Mesendoderm (in vitro differentiated cells): Measurements from ENCODE around the gene CRBN.

ENCODE experiments used
- DNase-seq: peaks from one replicate; pipeline ENCODE4 v3.0.0; 2013
- H2AK5ac ChIP-seq: 2 replicates; pipeline ENCODE4 v1.6.1; 2013; ENCODE audit warnings: low read length, inconsistent platforms
- H2BK120ac ChIP-seq: 2 replicates; pipeline ENCODE4 v1.6.1; 2013; ENCODE audit warnings: low read depth, mild to moderate bottlenecking, low read length, moderate library complexity, mixed read lengths
- H2BK15ac ChIP-seq: replicated peaks from 2 replicates; pipeline ENCODE4 v1.6.1; 2013; ENCODE audit warnings: low read depth, mild to moderate bottlenecking, moderate library complexity
- H2BK5ac ChIP-seq: 2 replicates; pipeline ENCODE4 v1.6.1; 2013; ENCODE audit warnings: low read length, inconsistent platforms
- H3K18ac ChIP-seq: 2 replicates; pipeline ENCODE4 v1.6.1; 2013; ENCODE audit warnings: mild to moderate bottlenecking, low read length, mixed read lengths
- H3K23ac ChIP-seq: one replicate; pipeline ENCODE4 v1.6.1; 2013; ENCODE audit warnings: low read length
- H3K27ac ChIP-seq: 2 replicates; pipeline ENCODE4 v1.5.1; 2013; ENCODE audit warnings: low read depth, mild to moderate bottlenecking, inconsistent platforms, low read length, moderate library complexity
- H3K27me3 ChIP-seq: 2 replicates; pipeline ENCODE4 v1.6.1; 2013; ENCODE audit warnings: low read length, control low read depth, mild to moderate bottlenecking, inconsistent platforms; ENCODE audit not compliant: insufficient read depth, poor library complexity
- H3K36me3 ChIP-seq: 2 replicates; pipeline ENCODE4 v1.6.1; 2013; ENCODE audit warnings: low read length, inconsistent platforms; ENCODE audit not compliant: control insufficient read depth, insufficient read depth
- H3K4ac ChIP-seq: one replicate; pipeline ENCODE4 v1.6.1; 2013; ENCODE audit warnings: low read depth, mild to moderate bottlenecking, low read length, moderate library complexity
- H3K4me1 ChIP-seq: 2 replicates; pipeline ENCODE4 v1.6.1; 2013; ENCODE audit warnings: low read depth, low read length, inconsistent platforms; ENCODE audit not compliant: control insufficient read depth
- H3K4me2 ChIP-seq: 2 replicates; pipeline ENCODE4 v1.6.1; 2013; ENCODE audit warnings: low read length
- H3K4me3 ChIP-seq: 2 replicates; pipeline ENCODE4 v1.5.1; 2013; ENCODE audit warnings: mild to moderate bottlenecking, low read length
- H3K56ac ChIP-seq: one replicate; pipeline ENCODE4 v1.6.1; 2013; ENCODE audit warnings: low read length
- H3K79me1 ChIP-seq: 2 replicates; pipeline ENCODE4 v1.6.1; 2013; ENCODE audit warnings: low read length, inconsistent platforms
- H3K79me2 ChIP-seq: 2 replicates; pipeline ENCODE4 v1.6.1; 2013; ENCODE audit warnings: mild to moderate bottlenecking, low read length; ENCODE audit not compliant: control insufficient read depth, insufficient read depth
- H3K9ac ChIP-seq: 2 replicates; pipeline ENCODE4 v1.6.1; 2013; ENCODE audit warnings: low read length, inconsistent platforms
- H4K5ac ChIP-seq: one replicate; pipeline ENCODE4 v1.6.1; 2013; ENCODE audit warnings: low read length
- H4K8ac ChIP-seq: one replicate; pipeline ENCODE4 v1.6.1; 2013; ENCODE audit warnings: low read depth, mild to moderate bottlenecking, control low read depth, low read length, moderate library complexity
- WGBS: extraction: QIAGEN DNeasy Blood & Tissue Kit; methylation state at CpG from one replicate; pipeline ENCODE4 v1.1.7; 2013; ENCODE audit warnings: low lambda C conversion rate, missing lambda C conversion rate; ENCODE audit not compliant: insufficient coverage; ENCODE audit errors: extremely low coverage; 5-methylcytosine and 5-hydroxymethylcytosine counted together

CRBN gene

DNA sequence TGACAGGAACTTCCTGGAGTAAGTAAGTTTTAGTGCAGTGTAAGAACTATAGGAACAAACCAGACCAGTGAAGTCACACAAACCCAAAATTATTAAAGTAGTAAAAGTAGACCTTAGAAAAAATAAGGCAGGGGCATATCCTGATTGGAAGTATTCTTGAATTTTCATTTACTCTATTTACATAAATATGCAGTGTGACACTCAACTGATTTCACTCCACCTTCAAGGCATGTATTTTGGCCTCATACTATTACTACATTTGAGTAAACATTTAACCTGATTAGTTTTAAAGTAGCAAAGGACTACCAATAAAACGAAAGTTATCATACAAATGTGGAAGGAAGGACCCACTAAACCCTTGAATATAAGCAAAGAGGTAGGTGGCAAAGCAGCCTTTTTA, 29.9 kb downstream of the CRBN start:
- Histone ChIP-seq H3K79me2 (no peaks in the 10 kb centered on the region), H2BK5ac (no peak overlapping the region), H3K23ac (no peak overlapping the region), H2BK120ac (no peak overlapping the region), H3K4me2 (no peak overlapping the region), H4K5ac (no peak overlapping the region), H3K27me3 (no peaks in the 10 kb centered on the region), H3K4ac (no peak overlapping the region), H3K4me1 (no peaks in the 10 kb centered on the region), H3K18ac (no peak overlapping the region), H2AK5ac (no peak overlapping the region), H3K4me3 (no peak overlapping the region), H3K27ac (no peak overlapping the region), H3K9ac (no peak overlapping the region), H3K36me3 (peaks cover 3% of the 10 kb centered on the region), H4K8ac (no peak overlapping the region), H3K79me1 (peaks cover 1% of the 10 kb centered on the region), H2BK15ac (no peak overlapping the region), H3K56ac (no peak overlapping the region)
- WGBS, result no CpG with 5 or more reads among the region's 1 CpG
- DNase-seq, result no peak

DNA sequence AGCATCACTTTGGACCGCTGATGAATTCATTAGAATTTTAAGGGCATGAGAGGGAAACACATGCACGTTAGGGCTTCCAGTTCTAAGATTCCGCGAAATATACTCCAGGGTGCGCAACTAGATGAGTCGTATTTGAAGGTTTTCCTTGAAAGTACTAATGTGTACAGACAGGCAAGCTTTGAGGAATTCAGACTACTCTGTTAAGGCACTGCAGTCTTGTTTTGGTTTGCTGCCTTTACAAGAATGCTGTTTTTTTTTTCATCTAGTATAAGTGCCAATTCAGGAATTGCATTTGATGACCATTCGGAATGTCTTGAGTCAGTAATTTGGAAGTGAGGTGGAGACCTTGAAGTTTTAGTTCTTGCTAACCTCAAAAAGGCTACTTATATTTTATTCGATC, 33.7 kb downstream of the CRBN start:
- peaks cover 1% of the 10 kb centered on the region for H3K79me1 ChIP-seq
- no peak overlapping the region for H3K4ac ChIP-seq
- no peak for DNase-seq
- H3K4me1 ChIP-seq, result no peaks in the 10 kb centered on the region
- H3K56ac ChIP-seq, result no peak overlapping the region
- no peak overlapping the region for H2BK15ac ChIP-seq
- no peaks in the 10 kb centered on the region for H3K79me2 ChIP-seq
- H3K18ac ChIP-seq, result no peak overlapping the region
- peaks cover 6% of the 10 kb centered on the region for H3K36me3 ChIP-seq
- H3K27ac ChIP-seq, result no peak overlapping the region
- H3K9ac ChIP-seq, result no peak overlapping the region
- H3K23ac ChIP-seq, result no peak overlapping the region
- no peak overlapping the region for H2BK5ac ChIP-seq
- WGBS, result no CpG with 5 or more reads among the region's 8 CpGs
- H4K5ac ChIP-seq, result no peak overlapping the region
- H2AK5ac ChIP-seq, result no peak overlapping the region
- H3K4me2 ChIP-seq, result no peak overlapping the region
- no peaks in the 10 kb centered on the region for H3K27me3 ChIP-seq
- H3K4me3 ChIP-seq, result no peak overlapping the region
- H4K8ac ChIP-seq, result no peak overlapping the region
- H2BK120ac ChIP-seq, result no peak overlapping the region

DNA sequence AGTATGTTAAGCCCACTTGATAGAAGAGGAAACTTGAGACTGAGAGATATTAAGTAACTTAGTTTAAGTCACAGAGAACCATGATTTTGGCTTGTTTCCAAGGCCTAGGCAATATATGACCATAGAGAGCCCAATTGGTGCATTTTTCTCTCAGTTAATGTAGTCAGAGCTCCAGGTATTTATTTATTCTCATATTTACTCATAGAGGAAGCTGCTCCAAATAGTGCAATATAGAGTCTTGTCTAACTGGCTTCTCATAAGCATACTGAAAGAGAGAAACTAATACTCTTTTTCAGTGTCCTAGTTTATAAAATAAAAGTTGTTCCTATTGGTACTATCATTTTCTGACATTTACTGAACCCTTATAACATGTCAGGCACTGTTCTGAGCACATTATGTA, 37.6 kb downstream of the CRBN start:
- Histone ChIP-seq H3K56ac (no peak overlapping the region), H2AK5ac (no peak overlapping the region)
- no peak for DNase-seq

DNA sequence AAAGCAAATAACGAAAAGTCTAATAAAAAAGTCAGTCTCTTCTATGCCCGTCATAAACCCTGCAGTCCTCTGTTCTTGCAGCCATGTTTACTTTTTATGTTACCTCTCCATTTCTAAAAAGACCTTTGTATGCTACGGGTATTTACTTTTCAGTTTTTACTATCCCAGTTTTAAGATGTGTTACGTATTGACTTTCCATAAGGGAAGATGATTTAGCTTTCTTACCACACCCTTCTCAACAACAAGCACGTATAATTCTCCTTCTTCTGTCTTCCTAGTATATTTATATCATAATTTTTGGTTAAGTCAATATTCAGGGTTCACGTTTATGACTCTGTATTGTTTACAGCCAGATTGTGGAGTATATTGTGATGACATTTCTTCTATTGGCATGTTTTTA, 42.0 kb downstream of the CRBN start:
- H3K56ac ChIP-seq, result no peak overlapping the region
- H3K79me2 ChIP-seq, result peaks cover 14% of the 10 kb centered on the region
- no peak overlapping the region for H3K27ac ChIP-seq
- no peaks in the 10 kb centered on the region for H3K4me1 ChIP-seq
- no CpG with 5 or more reads among the region's 6 CpGs for WGBS
- no peak overlapping the region for H3K4me3 ChIP-seq
- no peak overlapping the region for H2BK120ac ChIP-seq
- H3K4me2 ChIP-seq, result no peak overlapping the region
- no peak overlapping the region for H4K5ac ChIP-seq
- no peak overlapping the region for H2BK5ac ChIP-seq
- H3K18ac ChIP-seq, result no peak overlapping the region
- H4K8ac ChIP-seq, result no peak overlapping the region
- peaks cover 12% of the 10 kb centered on the region for H3K79me1 ChIP-seq
- H2BK15ac ChIP-seq, result no peak overlapping the region
- no peaks in the 10 kb centered on the region for H3K27me3 ChIP-seq
- no peak overlapping the region for H3K23ac ChIP-seq
- no peak overlapping the region for H3K4ac ChIP-seq
- H2AK5ac ChIP-seq, result no peak overlapping the region
- H3K9ac ChIP-seq, result no peak overlapping the region
- H3K36me3 ChIP-seq, result peaks cover 3% of the 10 kb centered on the region
- DNase-seq, result no peak

More for the DNA sequence above, 37.6 kb downstream of the CRBN start:
- Histone ChIP-seq H3K4me1 (no peaks in the 10 kb centered on the region), H4K8ac (no peak overlapping the region), H3K36me3 (peaks cover 3% of the 10 kb centered on the region), H3K79me1 (peaks cover 1% of the 10 kb centered on the region), H3K27ac (no peak overlapping the region), H3K23ac (no peak overlapping the region), H3K18ac (no peak overlapping the region), H3K4me2 (no peak overlapping the region), H3K27me3 (no peaks in the 10 kb centered on the region), H3K4me3 (no peak overlapping the region), H2BK15ac (no peak overlapping the region), H2BK120ac (no peak overlapping the region), H3K79me2 (peaks cover 2% of the 10 kb centered on the region), H3K4ac (no peak overlapping the region), H3K9ac (no peak overlapping the region), H4K5ac (no peak overlapping the region), H2BK5ac (no peak overlapping the region)

DNA sequence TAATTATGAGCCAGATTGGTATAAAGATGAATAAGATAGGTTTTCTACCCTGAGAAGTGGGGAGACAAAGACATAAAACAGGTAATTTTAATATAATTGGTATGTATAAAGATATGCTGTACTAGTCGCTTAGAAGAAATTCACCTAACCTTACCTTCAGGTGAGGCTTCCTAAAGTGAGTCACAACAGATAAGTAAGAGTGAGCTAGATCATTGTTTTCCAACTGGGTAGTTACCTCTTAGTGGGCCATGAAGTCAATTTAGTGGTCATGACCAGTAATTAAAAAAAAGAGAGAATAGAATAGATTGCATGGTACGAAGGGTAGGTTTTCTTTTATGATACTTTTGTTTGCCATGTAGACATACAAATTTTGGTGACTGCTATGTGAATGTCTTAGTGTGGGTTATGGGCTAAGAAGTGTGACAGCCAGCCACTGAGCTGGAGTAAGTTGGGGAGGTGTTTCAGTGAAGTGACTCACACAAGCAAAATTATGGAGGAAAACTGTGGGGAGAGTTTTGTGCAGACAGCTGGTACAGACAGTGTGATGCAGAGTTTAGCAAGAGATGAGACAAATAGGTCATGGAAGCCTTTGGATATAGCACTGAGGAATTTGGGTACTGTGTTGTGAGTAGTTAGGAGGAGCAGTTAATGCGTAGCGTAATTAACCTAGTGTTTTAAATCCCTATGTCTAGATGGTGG, 44.6 kb downstream of the CRBN start:
- H3K4me1 ChIP-seq, result no peaks in the 10 kb centered on the region
- no peak overlapping the region for H4K5ac ChIP-seq
- no peak for DNase-seq
- no peak overlapping the region for H3K4me3 ChIP-seq
- H3K27me3 ChIP-seq, result no peaks in the 10 kb centered on the region
- no peak overlapping the region for H3K23ac ChIP-seq
- H3K9ac ChIP-seq, result no peak overlapping the region
- H3K18ac ChIP-seq, result no peak overlapping the region
- H3K36me3 ChIP-seq, result peaks cover under 1% of the 10 kb centered on the region
- no peak overlapping the region for H3K4ac ChIP-seq
- peaks cover 14% of the 10 kb centered on the region for H3K79me2 ChIP-seq
- no peak overlapping the region for H2BK15ac ChIP-seq
- H2BK120ac ChIP-seq, result no peak overlapping the region
- peaks cover 12% of the 10 kb centered on the region for H3K79me1 ChIP-seq
- WGBS, result no CpG with 5 or more reads among the region's 4 CpGs
- H3K27ac ChIP-seq, result no peak overlapping the region
- H3K4me2 ChIP-seq, result no peak overlapping the region
- no peak overlapping the region for H2BK5ac ChIP-seq
- H4K8ac ChIP-seq, result no peak overlapping the region
- no peak overlapping the region for H2AK5ac ChIP-seq
- H3K56ac ChIP-seq, result no peak overlapping the region

DNA sequence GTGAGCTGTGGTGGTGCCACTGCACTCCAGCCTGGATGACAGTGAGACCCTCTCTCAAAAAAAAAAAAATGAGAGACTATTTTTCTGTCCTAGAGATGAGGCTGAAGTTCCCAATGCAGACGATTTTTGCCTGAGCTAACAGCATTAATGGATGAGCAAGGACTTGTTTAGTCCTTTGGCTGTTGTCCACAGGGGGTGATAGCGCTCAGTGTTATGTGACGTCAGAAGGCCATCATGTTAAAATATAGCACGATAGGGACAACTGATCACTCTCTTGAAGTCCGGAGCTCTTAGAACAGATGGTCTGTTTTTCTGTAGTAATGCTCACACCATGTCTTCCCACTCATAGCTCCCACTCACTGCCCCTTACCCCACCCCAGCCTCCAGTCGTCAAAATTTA, 46.0 kb downstream of the CRBN start:
- H3K18ac ChIP-seq, result no peak overlapping the region
- H3K23ac ChIP-seq, result no peak overlapping the region
- peaks cover 19% of the 10 kb centered on the region for H3K79me2 ChIP-seq
- no peak overlapping the region for H3K27ac ChIP-seq
- H3K56ac ChIP-seq, result no peak overlapping the region
- H3K36me3 ChIP-seq, result peaks cover 2% of the 10 kb centered on the region
- no peak overlapping the region for H4K5ac ChIP-seq
- no CpG with 5 or more reads among the region's 6 CpGs for WGBS
- H2AK5ac ChIP-seq, result no peak overlapping the region
- no peak overlapping the region for H2BK120ac ChIP-seq
- no peak overlapping the region for H3K4me2 ChIP-seq
- peak; percentile 16 for DNase-seq
- no peak overlapping the region for H3K4me3 ChIP-seq
- peaks cover 16% of the 10 kb centered on the region for H3K79me1 ChIP-seq
- H3K4ac ChIP-seq, result no peak overlapping the region
- H3K27me3 ChIP-seq, result no peaks in the 10 kb centered on the region
- H2BK5ac ChIP-seq, result no peak overlapping the region
- H3K4me1 ChIP-seq, result no peaks in the 10 kb centered on the region
- no peak overlapping the region for H3K9ac ChIP-seq
- no peak overlapping the region for H2BK15ac ChIP-seq
- no peak overlapping the region for H4K8ac ChIP-seq
